H54 (cell line): ENCODE results near the gene ARHGAP30.

Source experiments
- DNase-seq: peaks from one replicate; pipeline ENCODE4 v3.0.0; 2011; ENCODE audit warnings: low spot score, mixed read lengths; ENCODE audit not compliant: insufficient read length
- FAIRE-seq: peaks from 3 replicates; lab custom pipeline; 2011; peaks lifted over from hg19 to GRCh38; lab: Jason Lieb, UNC
- POLR2A ChIP-seq: IDR thresholded peaks from 2 replicates; pipeline ENCODE4 v1.6.1; 2011; ENCODE audit warnings: low read depth, mild to moderate bottlenecking, low read length

ARHGAP30 gene

DNA sequence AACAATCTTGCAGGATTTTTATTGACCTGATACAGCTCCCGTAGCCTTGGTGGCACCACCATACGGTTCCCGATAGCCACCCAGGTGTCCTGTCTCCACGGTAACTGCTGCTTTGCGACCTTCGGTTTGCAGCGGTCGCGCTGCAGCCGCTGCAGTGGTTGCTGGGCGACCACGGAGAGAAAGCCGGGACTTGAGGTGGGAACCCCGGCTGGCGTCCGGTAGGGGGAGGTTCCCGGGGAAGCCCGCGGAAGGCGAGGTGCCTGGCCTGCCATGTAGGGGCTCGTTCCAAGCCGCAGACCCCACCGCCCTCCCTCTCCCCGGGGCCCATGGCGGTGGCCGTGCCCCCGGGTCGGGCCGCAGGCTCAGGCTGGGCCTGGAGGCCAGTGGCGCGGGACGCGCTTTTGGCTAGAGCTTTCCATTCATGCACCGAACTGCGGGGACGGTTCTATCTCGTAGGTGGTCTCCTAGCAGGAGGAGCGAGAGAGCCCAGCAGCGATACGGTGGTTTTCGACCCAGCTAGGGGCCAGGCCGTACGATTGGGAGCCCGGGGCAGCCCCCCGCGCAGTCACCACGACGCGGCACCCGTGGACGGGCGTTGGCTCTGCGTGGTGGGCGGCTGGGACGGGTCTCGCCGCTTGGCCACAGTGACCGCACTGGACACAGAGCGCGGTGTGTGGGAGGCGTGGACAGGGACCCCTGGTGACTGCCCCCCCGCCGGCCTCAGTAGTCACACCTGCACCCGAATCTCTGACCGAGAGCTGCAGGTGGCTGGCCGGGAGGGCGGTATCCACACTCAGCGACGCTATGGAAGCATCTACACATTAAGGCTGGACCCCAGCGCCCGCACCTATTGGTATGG is 28.7 kb upstream of the ARHGAP30 start, which contains the start of gene KLHDC9:
TSS of gene KLHDC9 (plus strand) at position 152 of the 859 bp plus-strand sequence. CDS start at position 327, 175 bp downstream.
- TF ChIP-seq POLR2A, result peak; percentile 47; the same call in 1 of the 2 replicates
- FAIRE-seq (no peak), DNase-seq (peak; percentile 91)

DNA sequence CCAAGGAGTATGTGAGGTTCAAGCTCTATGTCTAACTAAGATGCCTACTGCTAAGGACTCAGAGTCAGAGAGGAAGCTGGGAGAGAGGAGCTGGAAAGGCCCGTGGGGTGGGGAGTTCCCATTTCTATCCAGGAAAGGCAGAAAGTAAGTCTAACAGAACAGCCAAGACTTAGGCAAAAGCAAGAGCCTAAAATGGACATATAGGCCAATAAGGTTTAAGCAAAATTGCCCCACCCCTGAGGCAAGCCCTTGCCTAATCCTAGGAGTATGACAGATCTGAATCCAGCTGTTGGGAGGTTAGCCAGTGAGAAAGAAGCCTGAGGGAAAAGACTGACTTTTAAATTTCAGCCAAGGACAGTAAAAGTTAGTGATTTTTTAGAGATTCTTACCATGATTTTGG is 26.8 kb upstream of the ARHGAP30 start:
- DNase-seq (no peak), FAIRE-seq (no peak)
- TF ChIP-seq POLR2A, result no peak

DNA sequence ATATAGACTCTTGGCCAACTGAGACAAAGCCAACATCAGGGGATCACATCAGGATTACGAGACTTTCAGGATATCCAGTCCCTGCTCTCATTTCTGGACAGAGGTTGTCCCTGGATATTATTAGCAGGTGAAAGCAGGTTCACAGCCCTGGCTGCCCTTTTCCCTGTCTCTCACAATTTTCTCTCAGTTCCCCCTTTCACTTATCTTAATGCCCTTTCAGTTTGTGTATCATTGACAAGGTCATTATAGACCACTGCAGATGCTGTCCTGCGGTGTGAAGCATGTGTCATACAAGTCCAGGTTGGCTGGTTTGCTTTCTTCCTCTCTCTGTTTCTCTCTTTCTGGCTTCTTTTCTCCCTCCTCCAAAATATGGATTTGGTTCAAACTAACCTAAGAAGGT is 26.3 kb upstream of the ARHGAP30 start:
- no peak for DNase-seq

DNA sequence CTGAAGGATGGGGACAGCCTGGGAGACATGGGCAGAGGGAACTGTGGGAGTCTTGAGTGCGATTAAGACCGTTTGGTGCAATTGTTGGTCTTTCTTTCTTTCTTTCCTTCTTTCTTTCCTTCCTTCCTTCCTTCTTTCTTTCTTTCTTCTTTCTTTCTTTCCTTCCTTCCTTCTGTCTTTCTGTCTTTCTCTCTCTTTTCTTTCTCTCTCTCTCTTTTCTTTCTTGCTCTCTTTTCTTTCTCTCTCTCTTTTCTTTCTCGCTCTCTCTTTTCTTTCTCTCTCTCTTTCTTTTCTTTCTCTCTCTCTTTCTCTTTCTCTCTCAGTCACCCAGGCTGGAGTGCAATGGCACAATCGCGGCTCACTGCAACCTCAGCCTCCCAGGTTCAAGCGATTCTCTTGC is 25.5 kb upstream of the ARHGAP30 start:
- DNase-seq, result no peak
- FAIRE-seq, result no peak
- TF ChIP-seq POLR2A, result no peak

More for the DNA sequence above, 26.3 kb upstream of the ARHGAP30 start:
- FAIRE-seq, result no peak
- no peak for TF ChIP-seq POLR2A

DNA sequence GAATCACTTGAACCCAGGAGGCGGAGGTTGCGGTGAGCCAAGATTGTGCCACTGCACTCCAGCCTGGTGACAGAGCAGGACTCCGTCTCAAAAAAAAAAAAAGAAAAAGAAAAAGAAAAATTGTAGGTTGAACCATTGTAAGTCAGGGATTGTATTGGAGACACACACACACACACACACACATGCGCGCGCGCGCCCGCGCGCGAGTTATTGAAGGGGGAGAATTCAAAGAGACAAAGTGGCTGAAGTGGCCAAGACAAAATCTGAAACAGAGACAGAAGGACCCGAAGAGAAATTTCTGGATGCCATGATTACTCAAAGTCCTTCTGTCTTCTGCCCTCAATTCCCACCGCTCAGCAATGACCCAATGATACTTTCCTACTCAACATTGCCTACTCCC is 24.8 kb upstream of the ARHGAP30 start:
- no peak for FAIRE-seq
- DNase-seq, result no peak
- TF ChIP-seq POLR2A, result no peak

DNA sequence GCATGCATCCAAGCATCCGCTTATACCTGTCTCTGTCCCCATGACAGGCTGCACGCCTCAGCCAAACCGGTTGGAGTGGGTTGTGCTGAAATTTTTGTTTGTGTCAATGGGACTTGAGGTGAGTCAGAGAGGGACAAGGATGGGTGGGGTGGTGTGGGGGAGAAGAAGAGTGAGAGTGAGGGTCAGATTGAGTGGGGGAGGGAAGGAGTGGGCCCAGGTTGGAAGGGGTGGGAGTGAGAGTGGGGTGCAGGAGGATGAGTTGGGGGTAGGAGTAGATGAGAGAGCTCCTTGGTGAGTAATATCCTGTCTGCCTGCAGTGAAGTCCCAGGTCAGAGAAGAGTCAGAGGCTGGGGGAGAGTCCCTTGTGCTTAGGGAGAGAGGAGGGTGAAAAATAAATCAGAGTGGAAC is 22.9 kb upstream of the ARHGAP30 start:
- TF ChIP-seq POLR2A, result no peak
- no peak for FAIRE-seq
- peak; percentile 50 for DNase-seq

DNA sequence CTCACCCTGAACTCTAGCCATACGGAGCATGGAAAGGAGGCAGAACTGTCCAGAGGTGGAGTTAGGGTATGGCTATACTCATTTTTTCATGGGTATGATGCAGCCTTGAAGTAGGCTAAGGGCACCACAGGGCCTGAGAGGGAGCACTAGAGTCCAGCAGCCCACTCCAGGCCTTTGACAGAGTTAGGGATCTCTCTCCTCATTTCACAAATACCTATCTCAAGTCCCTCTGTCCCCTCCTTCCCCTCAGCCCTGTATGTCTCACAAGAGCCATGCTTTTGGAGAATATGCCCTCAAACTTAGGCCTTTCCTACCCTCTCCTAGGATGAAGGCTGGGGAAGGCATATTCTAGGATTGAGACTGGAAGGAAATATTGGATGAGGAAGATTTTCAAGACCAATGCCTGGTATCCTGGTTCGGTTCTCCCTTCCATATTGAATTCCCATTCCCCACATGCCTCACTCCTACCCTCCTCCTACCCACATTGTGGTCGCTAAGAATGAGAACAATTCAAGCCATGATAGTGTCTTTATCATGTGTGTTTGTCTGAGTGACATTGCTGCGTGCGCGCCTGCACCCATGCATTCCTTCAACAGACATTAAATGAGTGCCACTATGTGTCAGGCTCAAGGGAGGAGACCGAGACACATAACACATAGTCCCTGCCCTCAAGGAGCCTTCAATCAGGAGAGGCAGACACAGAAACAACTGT is 22.3 kb upstream of the ARHGAP30 start:
- FAIRE-seq (no peak), DNase-seq (no peak)
- TF ChIP-seq POLR2A, result no peak

DNA sequence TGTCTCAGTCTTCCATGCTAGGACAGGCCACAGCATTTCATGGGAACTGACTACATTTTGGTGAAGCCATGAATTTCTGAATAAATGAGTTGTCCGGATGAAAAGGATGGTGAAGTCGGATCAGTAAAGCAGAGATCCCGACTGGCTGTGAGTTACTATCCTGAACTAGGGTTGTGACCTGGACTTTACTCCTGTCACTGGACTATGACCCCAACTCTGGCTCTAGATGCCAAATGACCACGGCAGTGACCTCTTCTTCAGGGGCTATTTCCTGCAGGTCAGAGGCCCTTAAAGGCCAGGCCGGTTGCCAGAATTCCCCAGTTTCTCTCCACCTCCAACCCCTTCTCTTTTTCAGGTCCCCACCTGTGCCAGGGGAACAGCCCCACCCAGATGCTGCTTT is 21.4 kb upstream of the ARHGAP30 start:
- no peak for TF ChIP-seq POLR2A
- DNase-seq (no peak), FAIRE-seq (no peak)

DNA sequence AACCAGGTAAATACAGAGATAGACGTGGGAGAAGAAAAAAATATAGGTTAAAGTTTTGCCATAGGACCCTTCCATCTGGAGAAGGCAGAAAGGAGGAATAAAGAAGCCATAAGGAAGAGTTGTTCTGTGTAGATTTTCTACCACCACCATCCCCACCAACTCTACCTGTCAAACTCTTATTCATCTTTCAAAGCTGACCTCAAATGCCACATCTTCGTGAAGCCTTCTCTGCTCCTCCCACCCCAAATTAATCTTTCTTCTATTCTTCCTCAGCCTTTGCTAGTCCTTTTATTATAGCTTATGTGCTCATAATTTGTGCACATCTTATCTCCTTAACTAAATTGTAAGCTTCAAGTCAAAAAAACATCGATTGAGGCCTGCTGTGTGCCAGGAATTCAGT is 20.9 kb upstream of the ARHGAP30 start:
- TF ChIP-seq POLR2A, result no peak
- DNase-seq (no peak), FAIRE-seq (no peak)

DNA sequence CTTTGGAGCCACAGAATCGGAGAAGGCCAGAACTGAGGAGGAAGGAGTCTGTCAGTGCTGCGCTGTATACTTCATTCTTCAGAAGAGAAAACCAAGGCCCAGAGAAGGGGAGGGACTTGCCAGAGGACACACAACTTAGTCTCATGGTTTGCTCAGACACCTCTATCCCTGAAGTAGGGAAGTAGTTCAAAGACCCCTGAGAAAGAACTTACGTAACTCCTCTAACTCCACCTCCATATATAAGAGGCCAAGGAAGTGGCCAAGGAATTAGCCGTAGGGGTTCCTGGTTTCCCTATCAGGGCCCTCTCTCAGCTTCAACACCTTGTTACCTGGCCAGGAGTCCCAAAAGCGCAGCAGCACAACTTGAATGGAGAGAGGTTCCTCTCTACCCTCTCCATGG is 20.2 kb upstream of the ARHGAP30 start:
- no peak for TF ChIP-seq POLR2A
- DNase-seq, result no peak
- FAIRE-seq, result no peak

DNA sequence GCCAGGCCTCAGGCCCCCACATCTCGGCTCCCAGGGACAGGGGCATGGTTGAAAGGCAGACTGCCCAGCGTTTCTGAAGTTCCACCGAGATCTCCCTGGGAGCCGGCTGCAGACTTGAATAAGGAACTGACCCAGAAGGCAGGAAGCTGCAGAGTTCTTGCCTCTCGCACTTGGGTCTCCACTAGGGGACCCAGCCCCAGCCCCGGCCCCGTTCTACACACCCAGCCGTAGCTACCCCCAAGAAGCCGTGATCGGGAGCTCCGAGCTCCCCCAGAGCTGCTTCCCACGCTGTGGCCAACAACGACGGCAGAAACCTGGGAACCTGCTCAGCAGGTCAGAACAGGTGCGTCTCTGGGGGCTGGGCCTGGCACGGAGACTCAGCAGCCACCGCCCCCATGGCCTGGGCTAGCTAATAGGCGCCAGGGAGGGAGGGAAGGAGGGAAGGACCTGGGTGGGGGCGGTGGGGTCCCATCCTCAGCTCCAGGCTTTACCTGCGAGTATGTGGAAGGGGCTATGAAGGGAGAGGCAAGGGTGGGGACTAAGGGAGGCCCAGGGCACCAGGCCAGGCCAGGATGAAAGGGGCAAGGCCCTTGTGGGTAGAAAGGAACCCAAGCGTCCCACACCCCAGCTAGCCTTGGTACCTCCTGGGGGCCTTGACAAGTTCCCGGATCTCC is 19.7 kb upstream of the ARHGAP30 start, which contains the start of gene NECTIN4:
TSS of gene NECTIN4 (minus strand) at position 308 of the 674 bp plus-strand sequence. CDS start at position 46, 262 bp downstream.
- DNase-seq (no peak), FAIRE-seq (no peak)
- TF ChIP-seq POLR2A, result no peak

DNA sequence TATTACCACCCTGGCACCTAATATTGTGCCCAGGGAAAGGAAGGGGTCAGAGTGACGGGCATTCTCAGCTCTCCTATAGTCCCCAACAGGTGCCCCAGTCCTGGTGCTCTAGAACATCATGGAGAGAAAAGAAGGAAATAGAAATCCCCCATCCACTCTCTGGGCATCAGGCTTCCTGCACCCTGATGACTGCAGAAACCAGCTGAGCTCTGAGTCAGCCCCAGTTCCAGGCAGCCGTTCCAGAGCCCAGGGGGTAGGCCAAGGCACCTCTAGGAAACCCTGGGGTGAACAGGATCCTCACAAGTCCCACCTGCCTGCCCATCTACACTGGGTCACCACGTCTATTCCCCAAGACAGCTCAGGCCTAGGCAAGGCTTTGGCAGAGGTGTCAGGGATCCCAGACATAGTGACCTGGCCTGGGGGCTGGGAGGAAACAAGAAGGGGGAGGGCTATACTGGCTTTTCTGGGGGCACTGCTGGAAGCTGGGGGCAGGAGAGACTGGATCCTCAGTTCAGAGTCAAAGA is 19.0 kb upstream of the ARHGAP30 start:
- TF ChIP-seq POLR2A, result no peak
- DNase-seq, result peak; percentile 89
- no peak for FAIRE-seq

DNA sequence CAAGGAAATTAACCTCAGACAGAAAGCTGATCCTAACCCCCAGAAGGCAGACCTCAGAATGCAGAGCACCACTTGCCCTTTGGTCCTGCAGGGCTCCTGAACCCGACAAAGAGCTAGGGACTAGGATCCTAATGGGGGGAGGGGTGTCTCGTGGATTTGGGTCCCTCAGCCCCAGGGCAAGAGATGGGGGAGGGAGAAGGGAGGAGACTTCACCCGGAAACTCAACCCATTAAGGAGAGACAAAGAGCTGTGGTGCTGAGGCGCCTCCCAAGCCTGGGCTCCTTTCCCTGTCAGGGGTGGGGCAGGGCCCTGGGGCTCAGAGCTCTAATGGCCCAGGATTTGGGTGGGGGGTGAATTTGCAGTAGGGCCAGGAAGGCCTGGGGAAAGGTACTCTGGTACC is 16.8 kb upstream of the ARHGAP30 start:
- TF ChIP-seq POLR2A, result no peak
- FAIRE-seq (no peak), DNase-seq (no peak)
